HG03520 (cell line): ENCODE results near the gene STAT6.
"Not testable (repeated sequence)": the region's sequence is repeated elsewhere in the genome, so short reads cannot be mapped to it uniquely, and the experiment has no call there.

Experiments used
- ATAC-seq: cut with Tn5 transposase; IDR thresholded peaks from one replicate; pipeline ENCODE4 v1.9.1; 2021; ENCODE audit warnings: mild to moderate bottlenecking, moderate library complexity; ENCODE audit not compliant: unreplicated experiment

The STAT6 gene

DNA sequence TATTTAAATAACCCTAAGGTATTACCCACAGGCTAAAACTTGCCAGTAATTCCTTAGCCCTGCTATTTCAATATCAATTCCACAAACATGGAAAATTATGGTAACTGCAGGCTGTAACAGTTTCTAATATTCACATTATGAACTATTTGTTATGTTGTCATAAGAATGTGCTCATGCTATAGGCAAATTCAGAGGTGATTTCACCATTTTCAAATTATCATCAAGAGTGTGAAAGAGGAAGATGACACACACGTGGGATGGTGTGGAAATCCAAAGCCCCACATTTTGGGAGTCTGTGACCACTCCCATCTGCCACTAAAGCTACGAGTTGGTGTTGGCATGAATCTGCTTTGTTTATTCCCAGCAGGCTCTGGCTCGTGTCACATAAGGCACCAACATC, 55.3 kb downstream of the STAT6 start:
- no peak for ATAC-seq

DNA sequence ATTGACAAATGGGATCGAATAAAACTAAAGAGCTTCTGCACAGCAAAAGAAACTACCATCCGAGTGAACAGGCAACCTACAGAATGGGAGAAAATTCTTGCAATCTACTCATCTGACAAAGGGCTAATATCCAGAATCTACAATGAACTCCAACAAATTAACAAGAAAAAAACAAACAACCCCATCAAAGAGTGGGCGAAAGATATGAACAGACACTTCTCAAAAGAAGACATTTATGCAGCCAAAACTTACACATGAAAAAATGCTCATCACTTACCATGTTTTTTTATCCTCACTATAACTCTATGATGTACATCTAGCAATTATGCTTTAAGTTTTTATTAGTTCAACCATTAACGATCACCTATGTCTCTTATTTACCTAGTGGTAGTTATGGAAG, 57.3 kb downstream of the STAT6 start:
- not testable (repeated sequence) for ATAC-seq

DNA sequence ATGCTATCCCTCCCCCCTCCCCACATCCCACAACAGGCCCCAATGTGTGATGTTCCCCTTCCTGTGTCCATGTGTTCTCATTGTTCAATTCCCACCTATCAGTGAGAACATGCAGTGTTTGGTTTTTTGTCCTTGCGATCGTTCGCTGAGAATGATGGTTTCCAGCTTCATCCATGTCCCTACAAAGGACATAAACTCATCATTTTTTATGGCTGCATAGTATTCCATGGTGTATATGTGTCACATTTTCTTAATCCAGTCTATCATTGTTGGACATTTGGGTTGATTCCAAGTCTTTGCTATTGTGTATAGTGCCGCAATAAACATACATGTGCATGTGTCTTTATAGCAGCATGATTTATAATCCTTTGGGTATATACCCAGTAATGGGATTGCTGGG, 58.0 kb downstream of the STAT6 start:
- not testable (repeated sequence) for ATAC-seq

DNA sequence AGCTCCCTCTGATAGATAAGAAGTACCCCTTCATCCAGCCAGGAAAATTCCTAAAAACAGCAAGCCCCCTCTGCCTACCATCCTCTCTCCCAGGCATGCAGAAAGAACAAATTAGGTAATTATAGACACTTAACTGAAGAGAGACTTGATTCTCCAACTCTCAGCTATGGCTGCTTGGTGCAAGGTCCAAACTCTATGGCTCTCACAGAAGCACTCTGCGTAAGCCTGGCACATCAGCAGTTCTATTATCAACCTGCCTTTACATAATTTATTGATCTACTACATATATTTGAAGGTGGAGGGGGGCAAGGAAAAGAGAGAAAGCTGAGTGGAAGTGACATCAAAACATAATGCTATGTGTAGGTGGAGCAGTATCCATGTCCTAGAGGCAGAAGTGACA, 60.2 kb downstream of the STAT6 start:
- ATAC-seq: no peak

DNA sequence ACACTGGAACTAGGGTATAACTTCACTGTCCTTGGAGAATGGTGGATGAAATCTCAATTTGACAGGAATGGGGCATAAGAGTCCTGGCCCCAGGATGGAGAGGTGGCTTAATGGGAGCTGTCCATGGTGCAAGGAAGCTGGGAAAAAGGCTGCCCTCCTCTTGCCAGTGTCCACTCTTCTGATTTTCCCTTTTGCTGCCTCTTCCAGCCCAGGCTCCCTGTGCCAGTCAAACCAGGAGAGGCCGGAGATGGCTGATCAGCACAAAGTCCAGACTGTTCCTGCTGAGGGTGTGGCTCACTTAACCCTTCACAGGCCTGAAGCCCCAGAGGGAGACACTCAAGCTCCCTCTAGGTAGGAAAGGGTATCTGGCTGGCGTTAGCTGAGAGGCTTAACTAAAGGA, 61.3 kb downstream of the STAT6 start, which contains the start of gene MYO1A:
MYO1A (minus strand) TSS at position 240 of the 400 bp plus-strand sequence. CDS start 1,806 bp downstream, outside the sequence.
- no peak for ATAC-seq

DNA sequence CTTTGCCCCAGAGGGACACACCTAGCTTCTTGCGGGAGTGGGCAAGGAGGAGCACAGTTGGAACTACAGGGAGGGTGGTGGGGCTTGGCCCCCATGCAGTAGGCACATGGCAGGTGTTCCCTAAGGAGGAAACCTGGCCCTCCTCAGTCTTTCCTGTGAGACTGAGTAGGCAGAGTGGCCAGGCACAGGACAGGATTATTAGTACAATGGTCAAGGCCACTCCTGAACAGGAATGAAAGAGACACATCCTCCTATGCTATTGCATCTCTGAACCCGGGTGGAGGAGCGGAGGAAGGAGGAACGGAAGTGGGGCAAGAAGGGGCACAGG, 62.1 kb downstream of the STAT6 start:
- ATAC-seq: no peak

DNA sequence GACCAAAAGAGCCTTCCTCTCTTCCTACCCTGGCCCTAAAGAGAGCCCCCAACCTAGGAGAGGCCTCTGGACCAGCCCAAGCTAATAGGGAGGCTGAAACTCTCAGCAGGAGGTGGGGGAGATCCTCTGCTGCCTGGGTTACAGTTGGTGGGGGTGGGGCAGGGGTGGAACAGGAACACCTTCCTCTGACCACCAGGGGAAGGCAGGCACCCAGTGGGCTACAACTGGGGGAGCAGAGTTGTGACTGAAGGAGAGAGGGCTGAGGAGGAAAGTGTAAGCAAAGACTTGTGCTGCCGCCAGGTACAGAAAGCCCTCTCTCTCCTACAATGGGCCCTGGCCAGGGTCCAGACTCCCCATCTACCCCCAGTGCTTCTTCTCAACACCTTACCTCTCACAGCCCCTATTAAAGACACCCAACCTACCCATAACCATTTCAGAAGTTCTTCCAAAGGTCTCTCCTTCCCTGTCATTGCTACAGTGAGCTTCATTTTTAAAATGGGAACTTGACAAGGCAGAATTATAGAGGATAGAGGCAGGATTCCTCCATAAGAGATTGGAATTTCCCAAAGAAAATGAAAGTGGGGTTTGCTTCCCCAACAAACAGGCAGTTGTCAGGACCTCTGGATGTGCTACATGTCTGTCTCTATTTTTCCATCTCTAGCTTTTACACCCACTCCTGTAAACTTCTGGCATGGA, 62.6 kb downstream of the STAT6 start:
- ATAC-seq: no peak

DNA sequence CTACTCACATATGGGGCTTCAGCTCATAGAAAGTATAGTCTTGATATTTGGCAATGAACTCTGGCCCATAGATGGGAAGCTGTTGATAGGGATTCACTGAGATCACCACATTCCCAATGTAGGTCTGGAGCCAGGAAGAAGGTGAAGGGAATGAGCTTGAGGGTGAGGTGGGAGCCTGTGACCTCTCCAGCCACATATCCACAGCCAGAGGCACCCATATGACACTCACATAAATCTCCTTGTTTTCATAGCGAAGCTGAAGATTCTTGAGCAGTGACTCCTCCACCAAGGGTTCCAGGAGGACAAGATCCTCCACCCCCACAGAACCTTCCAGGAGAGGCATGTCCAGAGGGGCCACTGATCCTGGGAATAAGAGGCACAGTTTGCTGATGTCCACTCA, 63.2 kb downstream of the STAT6 start:
- no peak for ATAC-seq

DNA sequence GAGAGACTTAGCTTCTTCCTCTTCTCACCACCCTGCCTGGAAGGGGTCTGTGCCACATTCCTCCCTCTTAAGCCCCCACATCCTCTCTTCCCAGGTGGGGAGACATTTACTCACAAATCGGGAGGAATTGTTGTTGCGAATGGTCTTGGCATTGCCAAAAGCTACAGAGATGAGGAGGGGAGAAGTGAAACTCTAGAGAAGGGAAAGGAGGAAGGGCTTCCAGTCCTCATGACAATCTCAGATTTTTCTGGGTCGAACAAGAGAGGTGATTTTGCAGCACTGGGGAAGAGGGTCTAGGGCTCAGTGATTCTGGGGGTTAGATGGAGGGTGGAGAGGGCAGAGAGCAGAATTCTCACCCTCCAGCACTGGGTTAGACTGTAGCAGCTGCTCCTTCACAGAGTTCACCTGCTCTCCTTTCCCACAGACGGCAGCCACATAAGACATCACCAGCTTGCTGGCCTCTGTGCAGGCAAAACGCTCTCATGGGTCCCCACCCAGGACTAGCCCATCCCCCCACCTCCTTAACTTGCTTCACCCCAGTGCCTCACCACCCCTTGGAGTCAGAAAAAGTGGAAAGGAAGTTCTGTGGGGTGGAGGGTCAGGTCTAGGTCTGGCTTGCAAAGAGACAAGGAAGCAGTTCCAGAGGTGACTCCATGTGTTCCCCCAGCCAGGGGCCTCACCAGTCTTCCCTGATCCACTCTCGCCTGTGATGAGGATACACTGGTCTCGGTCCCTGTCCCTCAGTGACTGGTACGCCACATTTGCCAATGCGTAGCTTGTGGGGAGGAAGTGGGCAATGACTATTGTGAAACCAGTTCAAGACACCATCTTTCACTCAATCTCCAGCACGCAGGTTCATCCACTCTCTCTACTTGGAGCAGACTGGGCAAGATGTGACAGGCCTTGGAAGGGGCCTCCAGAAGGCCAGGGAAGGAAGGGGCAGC, 63.9 kb downstream of the STAT6 start:
- no peak for ATAC-seq

DNA sequence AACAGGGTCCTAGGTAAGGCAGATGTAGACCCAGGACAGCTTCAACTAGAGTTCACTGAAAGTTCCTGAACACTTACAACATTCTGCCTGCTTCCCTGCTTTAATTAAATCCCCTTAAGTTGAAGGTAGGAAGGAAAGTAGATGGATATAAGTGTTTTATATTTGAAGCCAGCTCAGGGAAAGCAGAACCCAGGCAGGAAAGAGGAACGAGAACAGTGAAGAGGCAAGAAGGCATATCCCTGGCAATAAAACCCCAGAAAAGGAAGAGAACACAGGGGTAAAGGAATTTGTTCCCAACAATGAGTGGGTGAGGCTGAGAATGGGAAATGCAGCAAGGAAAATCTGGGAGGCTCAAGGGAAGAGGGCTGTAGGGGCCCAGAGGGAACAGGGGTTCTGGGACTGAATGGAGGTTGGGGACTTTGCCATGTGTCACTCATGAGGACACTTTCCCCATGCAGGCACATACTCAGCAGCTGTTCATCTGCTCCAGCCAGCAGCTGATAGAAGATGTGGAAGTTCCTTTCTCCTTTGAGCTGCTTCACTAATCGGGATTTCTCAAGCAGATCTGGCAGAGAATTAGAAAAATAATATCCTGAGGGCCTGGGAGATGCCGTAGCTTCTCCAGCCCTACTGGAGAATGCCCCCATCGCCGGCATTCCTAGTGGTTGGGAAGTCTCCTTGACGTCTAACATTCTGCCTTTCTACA, 64.9 kb downstream of the STAT6 start:
- ATAC-seq: no peak
